Right atrium auricular region (tissue), 2 donors: ENCODE results near the gene TPRG1. TPM values are rescaled to one million over a fixed set of nuclear protein-coding genes. Genes with fewer than 3 reads are reported as not detected.

Experiments used
- DNase-seq: peaks from one replicate; pipeline ENCODE4 v3.0.0-alpha.2; 2019; ENCODE audit warnings: low spot score
- H3K27ac ChIP-seq, 2 donors: fragments of 200-600 bp; sonication (generic); 1 replicate in 1 of 2; 2 replicates in 1 of 2; pipeline ENCODE4 v1.5.1; 2016 to 2019
- H3K27me3 ChIP-seq, 2 donors: fragments of 200-600 bp; sonication (generic); one replicate each; pipeline versions ENCODE4 v1.5.1 to v1.6.0; 2017 to 2019
- H3K36me3 ChIP-seq: fragments of 200-600 bp; sonication (generic); one replicate; pipeline ENCODE4 v1.5.1; 2016
- H3K4me1 ChIP-seq, 2 donors: fragments of 200-600 bp; sonication (generic); one replicate each; pipeline versions ENCODE4 v1.5.1 to v1.6.0; 2017 to 2019
- H3K4me3 ChIP-seq, 2 donors: fragments of 200-600 bp; sonication (generic); 1 replicate in 1 of 2; 2 replicates in 1 of 2; pipeline ENCODE4 v1.5.1; 2017 to 2019; ENCODE audit warnings: mild to moderate bottlenecking in 1 of 2, moderate library complexity in 1 of 2
- H3K9me3 ChIP-seq, 2 donors: fragments of 200-600 bp; sonication (generic); one replicate each; pipeline ENCODE4 v1.5.1; 2019
- total RNA-seq, 2 donors: library from RNA; depleted of rRNA; stranded (reverse); fragments of >200 nt; gene quantifications; one replicate each; pipeline ENCODE4 v1.1.0, GENCODE V29; 2016
- TF ChIP-seq, protein P1 (sequence below), 2 donors: fragments of 200-600 bp; sonication (generic); IDR thresholded peaks; one replicate each; pipeline ENCODE4 v1.5.1; 2019; ENCODE audit warnings: antibody characterized with exemption in 2 of 2

Gene TPRG1
- total RNA-seq, 2 donors from 2014 or later, result 0.41 to 2.1 TPM

GRCh38 chr3:189286916-189287315 lies 115.1 kb downstream of the TPRG1 start:
- no peak for DNase-seq
- Histone ChIP-seq H3K4me3 (no peak overlapping the region), H3K9me3 (no peaks in the 10 kb centered on the region), H3K27me3 (no peaks in the 10 kb centered on the region), H3K27ac (no peak overlapping the region), H3K36me3 (no peaks in the 10 kb centered on the region), H3K4me1 (no peaks in the 10 kb centered on the region)
- TF ChIP-seq, protein P1, sequence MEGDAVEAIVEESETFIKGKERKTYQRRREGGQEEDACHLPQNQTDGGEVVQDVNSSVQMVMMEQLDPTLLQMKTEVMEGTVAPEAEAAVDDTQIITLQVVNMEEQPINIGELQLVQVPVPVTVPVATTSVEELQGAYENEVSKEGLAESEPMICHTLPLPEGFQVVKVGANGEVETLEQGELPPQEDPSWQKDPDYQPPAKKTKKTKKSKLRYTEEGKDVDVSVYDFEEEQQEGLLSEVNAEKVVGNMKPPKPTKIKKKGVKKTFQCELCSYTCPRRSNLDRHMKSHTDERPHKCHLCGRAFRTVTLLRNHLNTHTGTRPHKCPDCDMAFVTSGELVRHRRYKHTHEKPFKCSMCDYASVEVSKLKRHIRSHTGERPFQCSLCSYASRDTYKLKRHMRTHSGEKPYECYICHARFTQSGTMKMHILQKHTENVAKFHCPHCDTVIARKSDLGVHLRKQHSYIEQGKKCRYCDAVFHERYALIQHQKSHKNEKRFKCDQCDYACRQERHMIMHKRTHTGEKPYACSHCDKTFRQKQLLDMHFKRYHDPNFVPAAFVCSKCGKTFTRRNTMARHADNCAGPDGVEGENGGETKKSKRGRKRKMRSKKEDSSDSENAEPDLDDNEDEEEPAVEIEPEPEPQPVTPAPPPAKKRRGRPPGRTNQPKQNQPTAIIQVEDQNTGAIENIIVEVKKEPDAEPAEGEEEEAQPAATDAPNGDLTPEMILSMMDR (IDR thresholded peaks at IDR 0.05), result no peak

- Histone ChIP-seq H3K9me3 (no peaks in the 10 kb centered on the region), H3K36me3 (no peaks in the 10 kb centered on the region), H3K4me3 (no peak overlapping the region), H3K27me3 (no peaks in the 10 kb centered on the region), H3K27ac (no peak overlapping the region), H3K4me1 (no peaks in the 10 kb centered on the region)
- DNase-seq, result no peak
- TF ChIP-seq, protein P1 (IDR thresholded peaks at IDR 0.05), result no peak
Measured at GRCh38 chr3:189288348-189289235, 116.8 kb downstream of the TPRG1 start.

DNA sequence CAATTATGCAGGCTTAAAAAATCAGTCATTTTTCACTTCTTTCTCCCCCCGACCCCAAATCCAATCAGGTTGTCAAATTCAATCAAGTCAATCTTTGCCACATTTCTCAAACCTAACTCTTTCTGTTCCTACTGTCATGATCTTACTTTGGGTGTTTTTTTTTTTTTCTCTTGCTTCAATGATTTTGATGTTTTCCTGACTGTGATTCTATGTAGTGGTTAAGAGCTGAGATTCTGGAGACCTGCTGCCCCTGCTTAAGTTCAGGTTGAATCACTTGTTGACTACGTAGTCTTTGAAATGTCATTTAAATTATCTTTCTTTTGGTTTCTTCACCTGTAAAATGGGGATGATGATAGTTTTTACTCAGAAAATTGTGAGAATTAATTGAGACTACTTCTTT lies 117.5 kb downstream of the TPRG1 start:
- H3K9me3 ChIP-seq, result no peaks in the 10 kb centered on the region
- no peaks in the 10 kb centered on the region for H3K27me3 ChIP-seq
- H3K36me3 ChIP-seq, result no peaks in the 10 kb centered on the region
- H3K4me3 ChIP-seq, result no peak overlapping the region
- H3K4me1 ChIP-seq, result no peaks in the 10 kb centered on the region
- no peak overlapping the region for H3K27ac ChIP-seq
- TF ChIP-seq, protein P1 (IDR thresholded peaks at IDR 0.05), result no peak
- no peak for DNase-seq

GRCh38 chr3:189292667-189293484 lies 121.1 kb downstream of the TPRG1 start:
- H3K27me3 ChIP-seq, result no peaks in the 10 kb centered on the region
- H3K36me3 ChIP-seq, result no peaks in the 10 kb centered on the region
- H3K4me1 ChIP-seq, result no peaks in the 10 kb centered on the region
- TF ChIP-seq, protein P1 (IDR thresholded peaks at IDR 0.05), result no peak
- H3K9me3 ChIP-seq, result no peaks in the 10 kb centered on the region
- no peak overlapping the region for H3K4me3 ChIP-seq
- DNase-seq, result no peak
- no peak overlapping the region for H3K27ac ChIP-seq

DNA sequence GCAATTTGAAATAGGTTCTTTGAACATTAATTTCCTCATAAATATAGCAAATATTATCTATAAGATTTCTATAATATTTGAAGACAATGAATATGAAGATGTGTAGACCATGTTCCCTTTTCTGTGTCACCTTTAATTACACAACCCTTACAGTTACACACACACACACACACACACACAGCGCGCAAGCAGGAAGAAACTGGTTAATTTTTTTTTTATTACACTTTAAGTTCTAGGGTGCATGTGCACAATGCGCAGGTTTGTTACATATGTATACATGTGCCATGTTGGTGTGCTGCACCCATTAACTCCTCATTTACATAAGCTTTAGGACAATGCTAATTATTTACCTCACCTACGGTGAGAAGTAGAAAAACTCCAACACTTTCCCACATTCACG lies 122.9 kb downstream of the TPRG1 start:
- H3K27ac ChIP-seq, result no peak overlapping the region
- DNase-seq, result no peak
- no peaks in the 10 kb centered on the region for H3K4me1 ChIP-seq
- no peaks in the 10 kb centered on the region for H3K9me3 ChIP-seq
- H3K4me3 ChIP-seq, result no peak overlapping the region
- TF ChIP-seq, protein P1 (IDR thresholded peaks at IDR 0.05), result no peak
- no peaks in the 10 kb centered on the region for H3K27me3 ChIP-seq
- H3K36me3 ChIP-seq, result no peaks in the 10 kb centered on the region
